Measurements from ENCODE around the gene NATD1.
"Not testable (repeated sequence)": the region's sequence is repeated elsewhere in the genome, so short reads cannot be mapped to it uniquely, and the experiment has no call there.

NATD1 gene

GRCh38 chr17:21200590-21201297 is 52.5 kb downstream of the NATD1 start:
- no peak for FAIRE-seq
- no peak for DNase-seq (ENCODE audit: extremely low spot score, insufficient read length, low read depth)

GRCh38 chr17:21199856-21200255 is 53.4 kb downstream of the NATD1 start:
- FAIRE-seq, result no peak
- no peak for DNase-seq (ENCODE audit: extremely low spot score, insufficient read length, low read depth)

GRCh38 chr17:21199311-21199710 is 53.9 kb downstream of the NATD1 start:
- DNase-seq (ENCODE audit: extremely low spot score, insufficient read length, low read depth) (no peak), FAIRE-seq (no peak)

GRCh38 chr17:21198411-21198810 is 54.8 kb downstream of the NATD1 start:
- DNase-seq (ENCODE audit: extremely low spot score, insufficient read length, low read depth), result no peak
- FAIRE-seq, result no peak

- no peak for FAIRE-seq
- DNase-seq (ENCODE audit: extremely low spot score, insufficient read length, low read depth), result no peak
Measured at GRCh38 chr17:21196126-21196525, 57.1 kb downstream of the NATD1 start.

- FAIRE-seq, result no peak
Measured at GRCh38 chr17:21194703-21195102, 58.5 kb downstream of the NATD1 start.

GRCh38 chr17:21194226-21194625 is 59.0 kb downstream of the NATD1 start:
- no peak for DNase-seq (ENCODE audit: extremely low spot score, insufficient read length, low read depth)
- no peak for FAIRE-seq

More at GRCh38 chr17:21194703-21195102, 58.5 kb downstream of the NATD1 start:
- DNase-seq (ENCODE audit: extremely low spot score, insufficient read length, low read depth), result no peak

- no peak for FAIRE-seq
- DNase-seq (ENCODE audit: extremely low spot score, insufficient read length, low read depth), result no peak
Measured at GRCh38 chr17:21193031-21193430, 60.2 kb downstream of the NATD1 start.

GRCh38 chr17:21192414-21192813 is 60.8 kb downstream of the NATD1 start:
- not testable (repeated sequence) for FAIRE-seq; DNase-seq (ENCODE audit: extremely low spot score, insufficient read length, low read depth)

GRCh38 chr17:21191698-21192097 is 61.5 kb downstream of the NATD1 start:
- DNase-seq (ENCODE audit: extremely low spot score, insufficient read length, low read depth) (no peak), FAIRE-seq (no peak)

- DNase-seq (ENCODE audit: extremely low spot score, insufficient read length, low read depth) (no peak), FAIRE-seq (no peak)
Measured at GRCh38 chr17:21190078-21190477, 63.1 kb downstream of the NATD1 start.

- DNase-seq (ENCODE audit: extremely low spot score, insufficient read length, low read depth) (no peak), FAIRE-seq (no peak)
Measured at GRCh38 chr17:21189361-21189760, 63.8 kb downstream of the NATD1 start.
